22Rv1 (cell line): ENCODE measurements around the gene PARD3B.

Source experiments
- H3K27ac ChIP-seq: fragments of 450-650 bp; 2 replicates; pipeline ENCODE4 v1.5.1; 2017
- ZFX ChIP-seq: fragments of 450-650 bp; IDR thresholded peaks from 2 replicates; pipeline ENCODE4 v1.6.1; 2017; ENCODE audit warnings: antibody characterized with exemption, borderline replicate concordance
- TF ChIP-seq, protein P1 (sequence below): fragments of 450-650 bp; IDR thresholded peaks from 2 replicates; pipeline ENCODE4 v1.5.1; 2017; ENCODE audit warnings: mild to moderate bottlenecking

PARD3B gene

DNA sequence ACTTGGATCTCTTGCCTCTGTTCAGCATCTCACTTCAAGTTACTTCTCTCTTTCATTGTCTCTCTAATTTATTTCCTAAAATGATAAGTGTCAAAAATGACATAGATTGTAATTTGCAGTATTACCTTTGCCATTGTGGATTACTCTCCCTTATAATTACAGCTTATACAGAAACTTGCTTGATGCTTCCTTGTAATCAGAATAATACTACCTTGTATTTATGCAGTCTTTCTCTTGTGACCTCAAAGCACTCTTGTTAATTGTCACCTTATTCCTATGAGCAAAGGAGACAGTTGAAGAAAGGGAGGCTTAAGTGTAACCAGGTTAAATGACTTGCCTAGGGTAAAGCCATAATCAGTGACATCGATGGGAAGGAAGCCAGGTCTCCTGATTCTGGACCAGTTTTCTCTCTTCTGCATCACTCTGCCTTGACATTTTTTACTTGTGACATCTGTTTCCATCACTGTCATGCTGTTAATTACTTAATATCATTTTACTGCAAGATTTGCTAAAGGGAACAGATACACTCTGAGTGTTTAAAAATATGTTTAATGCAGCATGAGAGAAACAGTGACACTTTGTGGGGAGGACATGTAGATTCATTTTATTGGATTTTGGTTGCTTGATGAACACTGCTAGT lies 388.6 kb downstream of the PARD3B start:
- no peak overlapping the region for H3K27ac ChIP-seq
- no peak for TF ChIP-seq ZFX

DNA sequence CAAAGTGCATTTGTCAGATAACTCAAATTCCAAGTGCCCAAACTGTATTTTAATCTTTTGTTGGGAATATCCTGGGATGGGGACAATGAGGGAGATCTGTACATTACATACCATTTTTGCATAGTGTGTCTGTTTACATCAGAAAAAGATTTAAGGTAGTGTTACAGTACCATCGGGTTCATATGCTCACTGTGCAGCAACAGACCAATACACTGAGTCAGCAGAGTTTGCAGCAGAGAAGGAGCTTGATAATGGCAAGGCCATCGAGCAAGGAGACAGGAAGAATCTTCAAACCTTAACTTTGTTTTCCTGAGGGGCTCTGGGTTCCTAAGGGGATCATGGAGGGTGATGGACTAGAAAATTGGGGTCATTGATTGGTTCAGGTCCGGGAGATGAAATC lies 399.7 kb downstream of the PARD3B start:
- no peak for TF ChIP-seq ZFX
- peak overlapping the region; percentile 21; the same call in 1 of the 2 replicates for H3K27ac ChIP-seq

DNA sequence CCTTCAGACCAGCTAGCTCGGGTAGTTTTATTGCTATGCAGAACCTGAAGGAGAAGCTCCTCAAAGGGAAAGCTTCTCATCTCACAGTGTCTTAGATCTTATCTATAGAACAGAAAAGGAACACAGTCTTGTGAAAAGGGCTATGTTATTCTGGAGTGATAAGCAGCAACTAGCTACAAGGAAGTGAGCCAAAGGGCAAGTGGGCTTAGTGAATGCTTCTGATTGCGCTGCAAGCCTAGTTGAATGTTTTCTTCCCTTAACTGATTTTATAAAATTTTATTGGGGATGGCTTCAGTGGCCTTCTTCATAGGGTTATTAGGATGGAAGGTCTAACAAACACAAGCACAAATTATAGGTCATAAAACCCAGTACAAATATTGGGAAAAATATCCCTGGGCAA lies 400.1 kb downstream of the PARD3B start:
- TF ChIP-seq ZFX: no peak
- TF ChIP-seq, protein P1, sequence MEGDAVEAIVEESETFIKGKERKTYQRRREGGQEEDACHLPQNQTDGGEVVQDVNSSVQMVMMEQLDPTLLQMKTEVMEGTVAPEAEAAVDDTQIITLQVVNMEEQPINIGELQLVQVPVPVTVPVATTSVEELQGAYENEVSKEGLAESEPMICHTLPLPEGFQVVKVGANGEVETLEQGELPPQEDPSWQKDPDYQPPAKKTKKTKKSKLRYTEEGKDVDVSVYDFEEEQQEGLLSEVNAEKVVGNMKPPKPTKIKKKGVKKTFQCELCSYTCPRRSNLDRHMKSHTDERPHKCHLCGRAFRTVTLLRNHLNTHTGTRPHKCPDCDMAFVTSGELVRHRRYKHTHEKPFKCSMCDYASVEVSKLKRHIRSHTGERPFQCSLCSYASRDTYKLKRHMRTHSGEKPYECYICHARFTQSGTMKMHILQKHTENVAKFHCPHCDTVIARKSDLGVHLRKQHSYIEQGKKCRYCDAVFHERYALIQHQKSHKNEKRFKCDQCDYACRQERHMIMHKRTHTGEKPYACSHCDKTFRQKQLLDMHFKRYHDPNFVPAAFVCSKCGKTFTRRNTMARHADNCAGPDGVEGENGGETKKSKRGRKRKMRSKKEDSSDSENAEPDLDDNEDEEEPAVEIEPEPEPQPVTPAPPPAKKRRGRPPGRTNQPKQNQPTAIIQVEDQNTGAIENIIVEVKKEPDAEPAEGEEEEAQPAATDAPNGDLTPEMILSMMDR: no peak
- H3K27ac ChIP-seq: peak overlapping the region; percentile 21; the same call in 1 of the 2 replicates

DNA sequence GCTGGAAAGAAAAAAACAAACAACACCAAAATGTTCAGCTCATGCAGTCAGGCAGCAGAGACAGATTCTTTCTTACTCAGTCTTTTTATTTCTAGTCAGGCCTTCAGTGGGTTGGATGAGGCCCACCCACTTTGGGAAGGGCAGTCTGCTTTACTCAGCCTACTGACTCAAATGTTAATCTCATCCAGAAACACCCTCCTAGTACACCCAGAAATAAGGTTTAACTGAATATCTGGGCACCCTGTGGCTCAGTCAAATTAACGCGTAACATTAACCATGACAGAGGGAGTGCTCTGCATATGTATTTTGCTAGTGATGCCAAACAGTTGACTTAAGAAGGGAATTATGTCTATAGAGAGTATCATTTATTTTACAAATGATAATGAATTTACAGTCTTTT lies 401.6 kb downstream of the PARD3B start:
- no peak overlapping the region for H3K27ac ChIP-seq
- TF ChIP-seq, protein P1: no peak
- no peak for TF ChIP-seq ZFX

DNA sequence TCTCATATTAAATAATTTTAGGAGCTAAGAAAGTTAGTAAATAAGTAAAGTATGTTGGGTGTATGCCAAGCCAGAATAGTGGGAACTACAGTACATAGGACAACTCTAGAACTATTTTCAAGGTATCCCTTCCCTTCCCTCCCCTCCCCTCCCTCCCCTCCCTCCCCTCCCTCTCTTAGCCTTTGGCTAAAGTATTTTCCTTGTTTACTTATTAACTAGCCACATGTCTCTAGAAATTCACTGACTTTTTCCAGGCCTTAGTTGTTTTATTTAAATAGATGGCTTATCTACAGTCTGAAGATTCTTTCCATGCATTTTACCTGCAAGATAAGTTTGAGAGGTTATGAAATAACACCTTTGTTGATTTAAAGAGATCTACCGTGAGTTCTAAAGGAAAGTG lies 402.1 kb downstream of the PARD3B start:
- 0 out of 2 replicates have a peak overlapping the region, but pooled peaks have one; percentile 31 for H3K27ac ChIP-seq

DNA sequence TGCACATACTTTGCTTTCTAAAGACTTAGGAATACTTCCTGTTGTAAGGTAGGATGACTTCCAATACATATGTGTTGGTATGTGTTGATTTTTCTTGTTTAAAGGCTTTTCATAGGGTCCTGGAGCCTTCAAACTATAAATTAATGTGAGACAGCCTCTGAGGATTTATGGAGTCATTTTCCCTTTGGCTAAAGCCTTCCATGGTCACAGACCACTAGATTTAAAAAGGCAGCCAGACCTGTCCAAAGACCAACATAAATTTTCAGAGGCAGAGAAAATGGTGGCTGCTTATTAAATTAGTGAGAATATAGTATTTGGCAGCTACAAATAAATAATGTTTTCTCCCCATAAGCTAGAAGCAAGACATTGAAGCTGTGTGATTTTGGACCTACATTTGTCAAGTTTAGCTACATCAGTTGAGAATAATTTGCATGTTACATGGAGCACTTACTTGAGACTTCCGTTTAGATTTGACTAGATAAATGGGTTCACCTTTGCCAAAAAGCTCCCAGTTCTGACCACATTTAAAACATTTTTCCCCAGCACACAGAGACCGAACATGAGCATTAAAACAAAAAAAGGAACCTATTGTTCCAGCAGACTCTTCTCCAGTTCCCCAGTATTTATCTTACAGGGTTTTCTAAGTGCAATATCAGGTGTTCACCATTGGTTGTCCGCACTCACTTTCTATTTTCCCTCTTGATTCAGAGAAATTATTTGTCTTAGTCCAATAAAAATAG lies 402.9 kb downstream of the PARD3B start:
- TF ChIP-seq ZFX: no peak
- TF ChIP-seq, protein P1: no peak
- H3K27ac ChIP-seq: 0 out of 2 replicates have a peak overlapping the region, but pooled peaks have one; percentile 31

More for the DNA sequence above, 402.1 kb downstream of the PARD3B start:
- TF ChIP-seq, protein P1: no peak
- no peak for TF ChIP-seq ZFX

DNA sequence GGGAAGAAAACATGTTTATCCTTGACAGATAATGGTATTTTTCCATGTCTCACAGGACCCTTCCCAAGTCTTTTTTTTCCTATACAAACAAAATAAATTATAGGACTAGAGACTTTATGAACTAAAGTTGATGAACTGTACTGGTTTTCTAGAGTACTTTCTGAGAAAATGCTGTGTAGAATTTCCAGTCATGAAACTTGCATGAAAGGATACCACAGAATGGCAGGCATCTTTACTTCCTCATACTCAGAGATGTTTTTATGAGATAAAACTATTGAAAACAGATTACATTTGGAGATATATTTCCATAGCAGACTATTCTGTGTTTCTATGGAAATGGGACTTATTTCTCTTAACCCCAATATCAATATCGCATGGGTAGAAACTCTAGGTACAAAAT lies 403.5 kb downstream of the PARD3B start:
- H3K27ac ChIP-seq: no peak overlapping the region
- no peak for TF ChIP-seq ZFX
- TF ChIP-seq, protein P1: no peak

DNA sequence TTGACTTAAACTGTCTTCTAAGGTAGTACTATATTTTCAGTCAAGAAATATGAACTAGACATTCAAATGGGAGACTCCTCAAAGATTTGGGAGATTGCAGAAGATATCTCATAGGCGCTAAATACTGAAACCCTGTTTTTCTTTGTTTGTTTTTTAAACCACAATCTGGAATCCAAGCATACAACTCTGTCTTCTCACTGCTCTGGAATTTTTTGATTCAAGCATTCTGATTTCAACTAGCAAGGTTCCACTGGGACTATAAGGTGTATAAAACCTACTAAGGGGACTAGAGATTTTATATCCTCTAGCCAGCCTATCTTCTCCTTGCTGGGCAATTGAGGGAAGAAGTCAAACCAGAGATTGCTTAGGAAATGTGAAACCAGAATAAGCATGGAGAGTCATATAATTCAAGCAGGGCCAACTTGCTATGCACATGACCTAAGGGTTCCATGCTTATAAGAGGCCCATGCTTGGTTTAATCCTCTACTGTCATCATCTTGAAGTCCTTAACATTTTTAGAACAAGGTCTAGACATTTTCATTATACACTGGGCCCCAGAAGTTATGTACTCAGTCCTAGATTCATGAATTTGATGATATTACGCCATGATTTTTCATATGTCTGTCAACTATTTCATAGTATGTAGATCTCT lies 405.5 kb downstream of the PARD3B start:
- H3K27ac ChIP-seq: no peak overlapping the region
- no peak for TF ChIP-seq ZFX
- TF ChIP-seq, protein P1: no peak
